ENCODE measurements around the gene TMEM245. TPM values are rescaled to one million over a fixed set of nuclear protein-coding genes. Genes with fewer than 3 reads are reported as not detected.
A peak's percentile ranks its signal among the peaks of the same experiment; 100 is the strongest.

Gene TMEM245
- total and polyA plus RNA-seq, 2 of the 13 experiments (the other 11 are each of a cell fraction or from before 2014, with no cell fraction given): 53.5 to 55.4 TPM

DNA sequence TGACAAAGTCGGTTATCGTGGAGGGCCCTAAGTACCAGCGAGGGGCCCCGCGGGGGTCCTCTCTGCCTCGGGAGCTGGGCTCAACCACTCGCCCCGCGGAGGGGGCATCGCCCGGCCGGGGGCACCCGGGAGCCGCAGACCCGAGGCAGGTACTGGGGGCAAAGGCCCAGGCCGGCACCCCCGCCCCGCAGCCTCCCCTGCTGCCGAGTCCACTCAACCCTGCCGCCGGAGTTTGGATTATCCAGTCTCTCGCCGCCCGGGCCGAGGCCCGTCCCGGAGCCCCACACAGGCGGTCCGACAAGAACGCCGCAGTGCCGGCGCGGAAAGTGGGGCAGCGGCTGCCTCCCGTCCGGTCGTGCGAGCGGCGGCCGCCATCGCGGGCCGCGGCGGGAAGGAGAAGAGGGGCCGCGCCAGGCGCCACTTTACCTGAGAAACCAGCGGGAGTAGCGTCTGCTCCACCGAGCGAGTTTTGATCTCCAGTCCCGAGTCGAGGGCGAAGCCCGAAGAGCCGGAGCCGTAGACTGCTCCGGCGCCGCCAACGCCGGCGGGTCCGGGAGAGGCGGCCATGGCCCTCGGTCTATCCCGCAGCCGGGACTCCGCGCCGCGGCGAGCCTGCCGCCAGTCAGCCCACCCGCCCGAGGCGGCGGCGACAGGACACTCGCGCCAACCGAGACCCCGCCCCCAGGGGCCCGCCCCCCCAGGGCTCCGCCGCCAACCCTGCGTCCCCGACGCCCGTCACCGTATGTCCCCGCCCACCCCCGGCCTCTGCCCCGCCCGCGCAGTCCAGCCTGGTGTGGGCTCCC lies 106.7 kb downstream of the TMEM245 start, which contains the start of gene CTNNAL1 (continued):
- no peak for TF ChIP-seq ZNF713 (CRISPR knock-in tag; IDR thresholded peaks at IDR 0.05)
- TF ChIP-seq, protein P1, sequence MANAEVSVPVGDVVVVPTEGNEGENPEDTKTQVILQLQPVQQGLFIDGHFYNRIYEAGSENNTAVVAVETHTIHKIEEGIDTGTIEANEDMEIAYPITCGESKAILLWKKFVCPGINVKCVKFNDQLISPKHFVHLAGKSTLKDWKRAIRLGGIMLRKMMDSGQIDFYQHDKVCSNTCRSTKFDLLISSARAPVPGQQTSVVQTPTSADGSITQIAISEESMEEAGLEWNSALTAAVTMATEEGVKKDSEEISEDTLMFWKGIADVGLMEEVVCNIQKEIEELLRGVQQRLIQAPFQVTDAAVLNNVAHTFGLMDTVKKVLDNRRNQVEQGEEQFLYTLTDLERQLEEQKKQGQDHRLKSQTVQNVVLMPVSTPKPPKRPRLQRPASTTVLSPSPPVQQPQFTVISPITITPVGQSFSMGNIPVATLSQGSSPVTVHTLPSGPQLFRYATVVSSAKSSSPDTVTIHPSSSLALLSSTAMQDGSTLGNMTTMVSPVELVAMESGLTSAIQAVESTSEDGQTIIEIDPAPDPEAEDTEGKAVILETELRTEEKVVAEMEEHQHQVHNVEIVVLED (CRISPR knock-in tag; IDR thresholded peaks at IDR 0.05; ENCODE audit: borderline replicate concordance): no peak
- TF ChIP-seq ZNF367 (CRISPR knock-in tag; IDR thresholded peaks at IDR 0.05; ENCODE audit: borderline replicate concordance): no peak
- peak; percentile 94 for TF ChIP-seq AGO2 (optimal IDR thresholded peaks at IDR 0.05; ENCODE audit: low read depth, low read length)
- no peak for TF ChIP-seq KLF11 (CRISPR knock-in tag; IDR thresholded peaks at IDR 0.05)
- peak; percentile 84 for TF ChIP-seq ZNF543 (CRISPR knock-in tag; IDR thresholded peaks at IDR 0.05)
- no peak for TF ChIP-seq KDM5A (IDR thresholded peaks at IDR 0.05; ENCODE audit: borderline replicate concordance, low read length)
- no peak for TF ChIP-seq FOXA3 (CRISPR knock-in tag; IDR thresholded peaks at IDR 0.05)
- TF ChIP-seq DMAP1 (CRISPR knock-in tag; IDR thresholded peaks at IDR 0.05): no peak
- no peak for TF ChIP-seq NCOA5 (CRISPR knock-in tag; IDR thresholded peaks at IDR 0.05)
- no peak for TF ChIP-seq ZNF207 (IDR thresholded peaks at IDR 0.05; ENCODE audit: borderline replicate concordance)
- TF ChIP-seq TSC22D2 (CRISPR knock-in tag; IDR thresholded peaks at IDR 0.05; ENCODE audit: borderline replicate concordance): no peak
- TF ChIP-seq ZNF253 (CRISPR knock-in tag; IDR thresholded peaks at IDR 0.05; ENCODE audit: borderline replicate concordance): no peak
- TF ChIP-seq, protein P2, sequence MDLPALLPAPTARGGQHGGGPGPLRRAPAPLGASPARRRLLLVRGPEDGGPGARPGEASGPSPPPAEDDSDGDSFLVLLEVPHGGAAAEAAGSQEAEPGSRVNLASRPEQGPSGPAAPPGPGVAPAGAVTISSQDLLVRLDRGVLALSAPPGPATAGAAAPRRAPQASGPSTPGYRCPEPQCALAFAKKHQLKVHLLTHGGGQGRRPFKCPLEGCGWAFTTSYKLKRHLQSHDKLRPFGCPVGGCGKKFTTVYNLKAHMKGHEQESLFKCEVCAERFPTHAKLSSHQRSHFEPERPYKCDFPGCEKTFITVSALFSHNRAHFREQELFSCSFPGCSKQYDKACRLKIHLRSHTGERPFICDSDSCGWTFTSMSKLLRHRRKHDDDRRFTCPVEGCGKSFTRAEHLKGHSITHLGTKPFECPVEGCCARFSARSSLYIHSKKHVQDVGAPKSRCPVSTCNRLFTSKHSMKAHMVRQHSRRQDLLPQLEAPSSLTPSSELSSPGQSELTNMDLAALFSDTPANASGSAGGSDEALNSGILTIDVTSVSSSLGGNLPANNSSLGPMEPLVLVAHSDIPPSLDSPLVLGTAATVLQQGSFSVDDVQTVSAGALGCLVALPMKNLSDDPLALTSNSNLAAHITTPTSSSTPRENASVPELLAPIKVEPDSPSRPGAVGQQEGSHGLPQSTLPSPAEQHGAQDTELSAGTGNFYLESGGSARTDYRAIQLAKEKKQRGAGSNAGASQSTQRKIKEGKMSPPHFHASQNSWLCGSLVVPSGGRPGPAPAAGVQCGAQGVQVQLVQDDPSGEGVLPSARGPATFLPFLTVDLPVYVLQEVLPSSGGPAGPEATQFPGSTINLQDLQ (CRISPR knock-in tag; IDR thresholded peaks at IDR 0.05): 0 out of 2 replicates have a peak, but pooled peaks have one; percentile 17
- TF ChIP-seq RFXANK (CRISPR knock-in tag; IDR thresholded peaks at IDR 0.05): no peak
- TF ChIP-seq, protein P3, sequence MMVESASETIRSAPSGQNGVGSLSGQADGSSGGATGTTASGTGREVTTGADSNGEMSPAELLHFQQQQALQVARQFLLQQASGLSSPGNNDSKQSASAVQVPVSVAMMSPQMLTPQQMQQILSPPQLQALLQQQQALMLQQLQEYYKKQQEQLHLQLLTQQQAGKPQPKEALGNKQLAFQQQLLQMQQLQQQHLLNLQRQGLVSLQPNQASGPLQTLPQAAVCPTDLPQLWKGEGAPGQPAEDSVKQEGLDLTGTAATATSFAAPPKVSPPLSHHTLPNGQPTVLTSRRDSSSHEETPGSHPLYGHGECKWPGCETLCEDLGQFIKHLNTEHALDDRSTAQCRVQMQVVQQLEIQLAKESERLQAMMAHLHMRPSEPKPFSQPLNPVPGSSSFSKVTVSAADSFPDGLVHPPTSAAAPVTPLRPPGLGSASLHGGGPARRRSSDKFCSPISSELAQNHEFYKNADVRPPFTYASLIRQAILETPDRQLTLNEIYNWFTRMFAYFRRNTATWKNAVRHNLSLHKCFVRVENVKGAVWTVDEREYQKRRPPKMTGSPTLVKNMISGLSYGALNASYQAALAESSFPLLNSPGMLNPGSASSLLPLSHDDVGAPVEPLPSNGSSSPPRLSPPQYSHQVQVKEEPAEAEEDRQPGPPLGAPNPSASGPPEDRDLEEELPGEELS (CRISPR knock-in tag; IDR thresholded peaks at IDR 0.05): peak; percentile 16; the same call in 1 of the 2 replicates
- TF ChIP-seq ZNF782 (CRISPR knock-in tag; IDR thresholded peaks at IDR 0.05; ENCODE audit: borderline replicate concordance): no peak
- no peak for TF ChIP-seq ZNF10 (CRISPR knock-in tag; IDR thresholded peaks at IDR 0.05; ENCODE audit: borderline replicate concordance, low read depth)
- no peak for TF ChIP-seq RCOR2 (CRISPR knock-in tag; IDR thresholded peaks at IDR 0.05)
- peak; percentile 52 for TF ChIP-seq SKI (IDR thresholded peaks at IDR 0.05; ENCODE audit: partially characterized antibody)
- TF ChIP-seq, protein P4, sequence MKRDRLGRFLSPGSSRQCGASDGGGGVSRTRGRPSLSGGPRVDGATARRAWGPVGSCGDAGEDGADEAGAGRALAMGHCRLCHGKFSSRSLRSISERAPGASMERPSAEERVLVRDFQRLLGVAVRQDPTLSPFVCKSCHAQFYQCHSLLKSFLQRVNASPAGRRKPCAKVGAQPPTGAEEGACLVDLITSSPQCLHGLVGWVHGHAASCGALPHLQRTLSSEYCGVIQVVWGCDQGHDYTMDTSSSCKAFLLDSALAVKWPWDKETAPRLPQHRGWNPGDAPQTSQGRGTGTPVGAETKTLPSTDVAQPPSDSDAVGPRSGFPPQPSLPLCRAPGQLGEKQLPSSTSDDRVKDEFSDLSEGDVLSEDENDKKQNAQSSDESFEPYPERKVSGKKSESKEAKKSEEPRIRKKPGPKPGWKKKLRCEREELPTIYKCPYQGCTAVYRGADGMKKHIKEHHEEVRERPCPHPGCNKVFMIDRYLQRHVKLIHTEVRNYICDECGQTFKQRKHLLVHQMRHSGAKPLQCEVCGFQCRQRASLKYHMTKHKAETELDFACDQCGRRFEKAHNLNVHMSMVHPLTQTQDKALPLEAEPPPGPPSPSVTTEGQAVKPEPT (CRISPR knock-in tag; IDR thresholded peaks at IDR 0.05; ENCODE audit: low read depth): no peak
- no peak for TF ChIP-seq MEIS2 (CRISPR knock-in tag; IDR thresholded peaks at IDR 0.05)
- TF ChIP-seq BRD4 (CRISPR knock-in tag; IDR thresholded peaks at IDR 0.05): no peak

Measured in HepG2 (cell line).